PC-9 (cell line): ENCODE results near the gene OR6J1. TPM values are rescaled to one million over a fixed set of nuclear protein-coding genes. Genes with fewer than 3 reads are reported as not detected.

Experiments
- BruUV-seq: library from RNA; stranded (reverse); fragments of 400-500 nt; replicated peaks from 2 replicates; lab custom pipeline; 2021; lab: Mats Ljungman, UMichigan
- CTCF ChIA-PET: fragments of 300-600 bp; sonication (Branson Sonifier 250); formaldehyde crosslinking; loops from one replicate; lab custom pipeline; 2022; ENCODE audit warnings: antibody characterized with exemption; lab: Charles Lee
- POLR2A ChIA-PET: fragments of 300-600 bp; sonication (Branson Sonifier 250); formaldehyde crosslinking; loops from one replicate; lab custom pipeline; 2022; ENCODE audit warnings: antibody characterized with exemption; ENCODE audit not compliant: unreplicated experiment; lab: Charles Lee
- DNase-seq, 2 experiments: peaks; one replicate each; pipeline versions ENCODE4 v3.0.0 to v3.0.0-alpha.2; 2015 to 2022; ENCODE audit warnings: mixed read lengths in 1 of 2
- H2AFZ ChIP-seq: fragments of 200-600 bp; sonication (generic); 2 replicates; pipeline ENCODE4 v1.8.1; 2017; ENCODE audit warnings: antibody characterized with exemption
- H3F3A ChIP-seq: fragments of 200-600 bp; sonication (generic); 2 replicates; pipeline ENCODE4 v1.8.1; 2017; ENCODE audit warnings: antibody characterized with exemption, mild to moderate bottlenecking, low read depth; ENCODE audit not compliant: insufficient read depth
- H3K27ac ChIP-seq: fragments of 200-600 bp; sonication (generic); 2 replicates; pipeline ENCODE4 v1.6.1; 2016; ENCODE audit warnings: mixed run types
- H3K27me3 ChIP-seq: fragments of 200-600 bp; sonication (generic); 2 replicates; pipeline ENCODE4 v1.6.1; 2016; ENCODE audit warnings: low read depth, mixed run types; ENCODE audit not compliant: insufficient read depth
- H3K36me3 ChIP-seq: fragments of 200-600 bp; sonication (generic); 2 replicates; pipeline ENCODE4 v1.6.1; 2016; ENCODE audit warnings: low read depth, mixed run types
- H3K4me1 ChIP-seq: fragments of 200-600 bp; sonication (generic); replicated peaks from 2 replicates; pipeline ENCODE4 v1.6.1; 2016; ENCODE audit warnings: mixed run types; ENCODE audit not compliant: insufficient read depth
- H3K4me2 ChIP-seq: fragments of 200-600 bp; sonication (generic); 2 replicates; pipeline ENCODE4 v1.6.1; 2017; ENCODE audit warnings: mixed run types
- H3K4me3 ChIP-seq: fragments of 200-600 bp; sonication (generic); 2 replicates; pipeline ENCODE4 v1.6.1; 2016; ENCODE audit warnings: mixed run types
- H3K79me2 ChIP-seq: fragments of 200-600 bp; sonication (generic); 2 replicates; pipeline ENCODE4 v1.6.1; 2017; ENCODE audit warnings: low read depth, mixed run types
- H3K9me2 ChIP-seq: fragments of 200-600 bp; sonication (generic); 2 replicates; pipeline ENCODE4 v1.8.1; 2017; ENCODE audit warnings: mild to moderate bottlenecking; ENCODE audit not compliant: insufficient read depth
- H3K9me3 ChIP-seq: fragments of 200-600 bp; sonication (generic); 2 replicates; pipeline ENCODE4 v1.8.1; 2016; ENCODE audit warnings: low read depth; ENCODE audit not compliant: insufficient read depth
- H4K20me1 ChIP-seq: fragments of 200-600 bp; sonication (generic); 2 replicates; pipeline ENCODE4 v1.8.1; 2017; ENCODE audit not compliant: insufficient read depth
- EZH2 ChIP-seq: fragments of 200-600 bp; sonication (generic); IDR thresholded peaks from 2 replicates; pipeline ENCODE4 v1.8.0; 2017; ENCODE audit warnings: antibody characterized with exemption, low read depth
- intact Hi-C: fragments of 100-400 bp; cut with micrococcal nuclease; formaldehyde crosslinking; loops from one replicate; pipeline ENCODE4 v1.10.0; 2022; ENCODE audit not compliant: unreplicated experiment
- total RNA-seq: library from RNA; stranded (reverse); gene quantifications from 2 replicates; pipeline ENCODE4 v1.2.3, GENCODE V29; 2021
- TF ChIP-seq, protein P1 (sequence below): fragments of 200-600 bp; sonication (generic); conservative IDR thresholded peaks from 2 replicates; pipeline ENCODE4 v1.6.1; 2017; ENCODE audit warnings: mixed run types, antibody characterized with exemption, mild to moderate bottlenecking, moderate library complexity

The OR6J1 gene
- total RNA-seq, 1 experiment from 2014 or later, result 0.11 TPM

DNA sequence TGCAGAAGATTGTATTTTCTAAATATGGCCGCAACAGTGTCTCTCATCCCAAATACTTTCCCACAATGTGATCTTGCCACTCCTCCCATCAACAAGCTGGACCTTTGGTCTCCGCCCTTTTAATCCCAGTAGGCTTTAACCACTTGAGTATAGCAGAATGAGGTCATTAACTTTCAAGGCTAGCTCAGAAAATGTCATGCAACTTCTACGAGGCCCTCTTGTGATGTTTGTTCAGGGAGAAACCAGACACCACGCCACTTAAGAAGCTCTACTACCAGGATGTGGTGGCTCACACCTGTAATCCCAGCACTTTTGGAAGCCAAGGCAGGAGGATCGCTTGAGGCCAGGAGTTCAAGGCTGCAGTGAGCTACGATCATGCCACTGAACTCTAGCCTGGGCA lies 20.1 kb upstream of the OR6J1 start:
- H3K36me3 ChIP-seq, result no peaks in the 10 kb centered on the region
- H3K4me1 ChIP-seq, result no peaks in the 10 kb centered on the region; the same call in none of the 2 replicates
- BruUV-seq, result no TSS peak
- POLR2A ChIA-PET, result no interaction called here
- no peaks in the 10 kb centered on the region for H3K9me3 ChIP-seq
- intact Hi-C loops, result no loop called here
- H3K27ac ChIP-seq, result no peak overlapping the region
- no peak overlapping the region for H3K4me3 ChIP-seq
- no peaks in the 10 kb centered on the region for H4K20me1 ChIP-seq
- no peak for TF ChIP-seq EZH2
- TF ChIP-seq, protein P1, sequence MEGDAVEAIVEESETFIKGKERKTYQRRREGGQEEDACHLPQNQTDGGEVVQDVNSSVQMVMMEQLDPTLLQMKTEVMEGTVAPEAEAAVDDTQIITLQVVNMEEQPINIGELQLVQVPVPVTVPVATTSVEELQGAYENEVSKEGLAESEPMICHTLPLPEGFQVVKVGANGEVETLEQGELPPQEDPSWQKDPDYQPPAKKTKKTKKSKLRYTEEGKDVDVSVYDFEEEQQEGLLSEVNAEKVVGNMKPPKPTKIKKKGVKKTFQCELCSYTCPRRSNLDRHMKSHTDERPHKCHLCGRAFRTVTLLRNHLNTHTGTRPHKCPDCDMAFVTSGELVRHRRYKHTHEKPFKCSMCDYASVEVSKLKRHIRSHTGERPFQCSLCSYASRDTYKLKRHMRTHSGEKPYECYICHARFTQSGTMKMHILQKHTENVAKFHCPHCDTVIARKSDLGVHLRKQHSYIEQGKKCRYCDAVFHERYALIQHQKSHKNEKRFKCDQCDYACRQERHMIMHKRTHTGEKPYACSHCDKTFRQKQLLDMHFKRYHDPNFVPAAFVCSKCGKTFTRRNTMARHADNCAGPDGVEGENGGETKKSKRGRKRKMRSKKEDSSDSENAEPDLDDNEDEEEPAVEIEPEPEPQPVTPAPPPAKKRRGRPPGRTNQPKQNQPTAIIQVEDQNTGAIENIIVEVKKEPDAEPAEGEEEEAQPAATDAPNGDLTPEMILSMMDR, result no peak
- no peak overlapping the region for H3K4me2 ChIP-seq
- H2AFZ ChIP-seq, result 0 out of 2 replicates have a peak overlapping the region, but pooled peaks have one; percentile 33
- DNase-seq, result peak in 1 of 2 experiments; percentile 33
- CTCF ChIA-PET, result no interaction called here
- no peaks in the 10 kb centered on the region for H3K9me2 ChIP-seq
- no peaks in the 10 kb centered on the region for H3F3A ChIP-seq
- no peaks in the 10 kb centered on the region for H3K79me2 ChIP-seq
- H3K27me3 ChIP-seq, result no peaks in the 10 kb centered on the region

DNA sequence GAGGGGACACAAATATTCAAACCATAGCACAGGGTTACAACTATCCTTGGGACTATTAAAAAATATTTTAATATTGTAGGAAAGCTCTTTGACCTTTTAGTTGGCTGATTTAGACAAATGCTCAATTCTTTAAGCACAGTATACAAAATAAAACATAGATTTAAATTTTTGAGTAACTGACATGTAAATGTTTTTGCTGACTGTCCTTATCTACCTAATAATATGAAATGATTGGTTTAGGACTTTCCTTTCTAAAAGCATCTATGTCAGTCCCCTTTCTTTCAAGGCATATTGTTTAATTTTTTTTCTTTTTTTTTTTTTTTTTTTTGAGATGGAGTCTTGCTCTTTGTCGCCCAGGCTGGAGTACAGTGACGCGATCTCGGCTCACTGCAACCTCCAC lies 16.5 kb upstream of the OR6J1 start:
- H3K79me2 ChIP-seq, result no peaks in the 10 kb centered on the region
- BruUV-seq, result no TSS peak
- no peak overlapping the region for H3K4me2 ChIP-seq
- no peaks in the 10 kb centered on the region for H3K36me3 ChIP-seq
- no peaks in the 10 kb centered on the region for H3K9me3 ChIP-seq
- H4K20me1 ChIP-seq, result no peaks in the 10 kb centered on the region
- TF ChIP-seq EZH2, result no peak
- TF ChIP-seq, protein P1, result no peak
- H3K27me3 ChIP-seq, result no peaks in the 10 kb centered on the region
- CTCF ChIA-PET, result no interaction called here
- H3K9me2 ChIP-seq, result no peaks in the 10 kb centered on the region
- POLR2A ChIA-PET, result no interaction called here
- intact Hi-C loops, result no loop called here
- H3K4me1 ChIP-seq, result no peaks in the 10 kb centered on the region; the same call in 1 of the 2 replicates
- no peak overlapping the region for H3K27ac ChIP-seq
- no peaks in the 10 kb centered on the region for H3F3A ChIP-seq
- DNase-seq, result no peak
- H2AFZ ChIP-seq, result no peak overlapping the region
- H3K4me3 ChIP-seq, result no peak overlapping the region

DNA sequence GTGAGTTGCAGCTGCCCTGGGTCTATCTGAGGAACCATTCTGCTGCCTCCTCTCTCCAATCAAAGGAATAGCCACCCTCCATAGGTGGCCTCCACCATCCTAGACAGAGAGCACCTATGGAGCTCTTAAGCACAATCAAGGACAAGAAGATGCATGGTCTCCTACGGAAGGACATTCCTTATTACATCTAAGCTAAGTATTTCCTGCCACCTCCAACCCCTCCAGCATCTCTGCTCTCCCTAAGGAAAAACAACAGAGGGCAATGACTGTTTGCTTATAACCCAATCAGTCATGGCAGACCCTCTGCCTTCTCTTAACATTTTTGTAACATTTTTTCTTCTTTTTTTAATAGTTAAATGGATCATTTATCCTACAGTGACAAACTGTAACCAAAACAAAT lies 14.8 kb upstream of the OR6J1 start:
- no TSS peak for BruUV-seq

More for the DNA sequence above, 14.8 kb upstream of the OR6J1 start:
- ChIA-PET CTCF (interaction anchor here (0.5 to 1.6 kb wide), 2 partner anchors 166 to 194 kb away, joined by 3 to 5 read pairs; no protein-coding TSS in a partner anchor), POLR2A (interaction anchor here (0.6 kb wide), 1 partner anchor 54 kb away, joined by 25 read pairs; no protein-coding TSS in a partner anchor)
- Histone ChIP-seq H3F3A (no peaks in the 10 kb centered on the region), H3K9me3 (no peaks in the 10 kb centered on the region), H2AFZ (no peak overlapping the region), H3K4me1 (no peaks in the 10 kb centered on the region), H3K4me3 (no peak overlapping the region), H3K79me2 (no peaks in the 10 kb centered on the region), H3K27me3 (no peaks in the 10 kb centered on the region), H3K27ac (no peak overlapping the region), H3K36me3 (no peaks in the 10 kb centered on the region), H3K9me2 (no peaks in the 10 kb centered on the region), H4K20me1 (no peaks in the 10 kb centered on the region), H3K4me2 (no peak overlapping the region)
- TF ChIP-seq EZH2, result no peak
- TF ChIP-seq, protein P1, result no peak
- intact Hi-C loops, result loop anchor here (2.0 to 10.0 kb wide), 2 partner anchors 56 to 242 kb away; no protein-coding TSS in a partner anchor
- DNase-seq, result no peak
